ENCODE data around the gene LYRM1. TPM values are rescaled to one million over a fixed set of nuclear protein-coding genes. Genes with fewer than 3 reads are reported as not detected.

The LYRM1 gene
- total RNA-seq, 4 donors from 2014 or later: 40.0 to 201 (median 51.0) TPM

DNA sequence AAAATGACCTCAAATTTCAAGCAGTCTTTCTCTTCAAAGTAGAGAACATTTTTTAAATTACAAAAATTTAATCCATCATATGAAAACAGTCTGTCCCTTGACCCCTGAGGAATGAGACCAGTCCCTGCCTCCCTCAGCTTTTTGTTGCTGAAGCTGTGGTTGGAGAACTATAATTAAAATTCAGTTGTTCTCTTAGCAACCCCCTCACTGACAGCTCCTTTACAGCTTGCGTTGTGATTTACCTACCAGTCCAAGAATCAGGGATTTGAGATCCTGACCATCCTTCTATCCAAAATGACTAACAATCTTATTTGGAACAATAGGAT lies 29.8 kb downstream of the LYRM1 start:
- H3K27ac ChIP-seq: peak overlapping the region; percentile 15 to 78
- no peaks in the 10 kb centered on the region for H3K27me3 ChIP-seq
- no peak overlapping the region for H3K4me3 ChIP-seq
- intact Hi-C loops (cut with DNase I; ENCODE audit: low total_unique reads): no loop called here
- TF ChIP-seq POLR2A (IDR thresholded peaks at IDR 0.05): no peak
- TF ChIP-seq, protein P1, sequence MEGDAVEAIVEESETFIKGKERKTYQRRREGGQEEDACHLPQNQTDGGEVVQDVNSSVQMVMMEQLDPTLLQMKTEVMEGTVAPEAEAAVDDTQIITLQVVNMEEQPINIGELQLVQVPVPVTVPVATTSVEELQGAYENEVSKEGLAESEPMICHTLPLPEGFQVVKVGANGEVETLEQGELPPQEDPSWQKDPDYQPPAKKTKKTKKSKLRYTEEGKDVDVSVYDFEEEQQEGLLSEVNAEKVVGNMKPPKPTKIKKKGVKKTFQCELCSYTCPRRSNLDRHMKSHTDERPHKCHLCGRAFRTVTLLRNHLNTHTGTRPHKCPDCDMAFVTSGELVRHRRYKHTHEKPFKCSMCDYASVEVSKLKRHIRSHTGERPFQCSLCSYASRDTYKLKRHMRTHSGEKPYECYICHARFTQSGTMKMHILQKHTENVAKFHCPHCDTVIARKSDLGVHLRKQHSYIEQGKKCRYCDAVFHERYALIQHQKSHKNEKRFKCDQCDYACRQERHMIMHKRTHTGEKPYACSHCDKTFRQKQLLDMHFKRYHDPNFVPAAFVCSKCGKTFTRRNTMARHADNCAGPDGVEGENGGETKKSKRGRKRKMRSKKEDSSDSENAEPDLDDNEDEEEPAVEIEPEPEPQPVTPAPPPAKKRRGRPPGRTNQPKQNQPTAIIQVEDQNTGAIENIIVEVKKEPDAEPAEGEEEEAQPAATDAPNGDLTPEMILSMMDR (IDR thresholded peaks at IDR 0.05): no peak
- DNase-seq: no peak
- no peaks in the 10 kb centered on the region for H3K9me3 ChIP-seq
- H3K36me3 ChIP-seq: no peaks in the 10 kb centered on the region
- H3K4me1 ChIP-seq: peaks cover 0 to 5% of the 10 kb centered on the region in 2 donors

DNA sequence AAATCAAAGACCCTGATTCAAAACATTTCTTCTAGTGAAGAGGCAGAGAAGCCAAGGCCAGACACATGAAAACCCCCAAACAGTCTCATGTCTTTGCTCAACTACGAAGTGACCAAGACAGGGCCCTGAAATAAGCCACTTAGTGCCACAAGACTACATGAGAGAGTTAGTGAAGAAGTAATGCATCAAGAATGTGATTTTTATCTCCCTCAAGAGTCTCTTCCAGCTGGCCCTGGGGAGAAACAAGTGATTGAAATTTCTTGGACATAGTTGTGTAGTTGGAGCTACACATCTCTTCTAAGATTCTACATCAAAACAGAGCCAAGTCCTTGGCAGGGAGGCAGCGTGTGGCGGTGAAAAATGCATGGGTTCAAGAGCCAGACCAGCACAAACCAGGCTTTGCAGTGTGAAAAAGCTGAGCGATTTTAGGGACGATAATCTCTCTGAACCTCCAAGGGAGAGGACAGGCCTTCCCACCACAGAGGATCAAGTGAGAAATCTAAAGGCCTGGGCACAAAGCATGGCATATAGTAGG lies 30.6 kb downstream of the LYRM1 start:
- Histone ChIP-seq H3K4me1 (peaks cover 0 to 5% of the 10 kb centered on the region in 2 donors), H3K9me3 (no peaks in the 10 kb centered on the region), H3K4me3 (no peak overlapping the region), H3K27ac (peak overlapping the region; percentile 15 to 78), H3K27me3 (no peaks in the 10 kb centered on the region), H3K36me3 (no peaks in the 10 kb centered on the region)
- TF ChIP-seq, protein P1 (IDR thresholded peaks at IDR 0.05): no peak
- TF ChIP-seq POLR2A (IDR thresholded peaks at IDR 0.05): no peak
- intact Hi-C loops (cut with DNase I; ENCODE audit: low total_unique reads): no loop called here
- no peak for DNase-seq

DNA sequence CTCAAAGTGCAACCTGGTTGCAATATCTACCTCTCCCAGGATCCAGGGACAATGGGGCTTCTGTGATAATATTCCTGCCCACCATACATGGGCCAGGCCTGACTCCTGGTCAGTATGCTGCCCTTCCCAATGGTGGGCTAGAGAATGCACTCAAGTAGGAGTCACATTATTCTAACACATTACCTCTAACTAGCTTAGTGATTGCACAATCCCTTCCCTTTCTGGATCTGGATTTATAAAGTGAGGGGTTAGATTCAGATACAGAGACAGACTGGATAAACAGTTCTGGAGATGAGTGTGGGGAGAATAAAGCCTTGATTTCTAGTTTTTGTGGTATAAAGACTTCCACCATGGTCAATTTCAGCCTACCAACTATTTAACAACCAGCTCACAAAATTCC lies 33.0 kb downstream of the LYRM1 start:
- TF ChIP-seq POLR2A (IDR thresholded peaks at IDR 0.05): no peak
- TF ChIP-seq, protein P1 (IDR thresholded peaks at IDR 0.05): no peak
- intact Hi-C loops (cut with DNase I; ENCODE audit: low total_unique reads): no loop called here

DNA sequence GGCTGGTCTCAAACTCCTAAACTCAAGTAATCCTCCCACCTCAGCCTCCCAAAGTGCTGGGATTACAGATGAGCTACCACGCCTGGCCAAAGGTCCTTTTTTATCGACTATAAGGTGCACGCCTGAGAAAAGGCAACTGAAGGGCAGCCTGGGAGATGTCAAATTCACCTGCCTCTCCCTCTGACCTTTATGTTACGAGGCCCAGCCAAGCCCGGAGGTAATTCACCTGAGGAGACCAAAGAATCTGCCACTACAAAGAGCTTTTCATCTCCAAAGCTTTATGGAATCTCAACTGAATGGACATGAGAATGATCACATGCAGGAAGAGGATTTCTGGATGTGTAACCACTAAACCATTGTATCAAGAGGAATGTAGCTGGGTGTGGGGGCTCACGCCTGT lies 37.2 kb downstream of the LYRM1 start:
- TF ChIP-seq POLR2A (IDR thresholded peaks at IDR 0.05): no peak
- TF ChIP-seq, protein P1 (IDR thresholded peaks at IDR 0.05): no peak
- H3K9me3 ChIP-seq: no peaks in the 10 kb centered on the region
- no peak overlapping the region for H3K4me3 ChIP-seq
- H3K27me3 ChIP-seq: no peaks in the 10 kb centered on the region
- H3K36me3 ChIP-seq: no peaks in the 10 kb centered on the region
- H3K4me1 ChIP-seq: no peaks in the 10 kb centered on the region
- H3K27ac ChIP-seq: no peak overlapping the region
- DNase-seq: no peak
- intact Hi-C loops (cut with DNase I; ENCODE audit: low total_unique reads): no loop called here

More for the DNA sequence above, 33.0 kb downstream of the LYRM1 start:
- H3K27me3 ChIP-seq: no peaks in the 10 kb centered on the region
- DNase-seq: no peak
- H3K4me1 ChIP-seq: peaks cover 0 to 5% of the 10 kb centered on the region in 2 donors
- no peaks in the 10 kb centered on the region for H3K36me3 ChIP-seq
- H3K4me3 ChIP-seq: no peak overlapping the region
- no peak overlapping the region for H3K27ac ChIP-seq
- no peaks in the 10 kb centered on the region for H3K9me3 ChIP-seq

DNA sequence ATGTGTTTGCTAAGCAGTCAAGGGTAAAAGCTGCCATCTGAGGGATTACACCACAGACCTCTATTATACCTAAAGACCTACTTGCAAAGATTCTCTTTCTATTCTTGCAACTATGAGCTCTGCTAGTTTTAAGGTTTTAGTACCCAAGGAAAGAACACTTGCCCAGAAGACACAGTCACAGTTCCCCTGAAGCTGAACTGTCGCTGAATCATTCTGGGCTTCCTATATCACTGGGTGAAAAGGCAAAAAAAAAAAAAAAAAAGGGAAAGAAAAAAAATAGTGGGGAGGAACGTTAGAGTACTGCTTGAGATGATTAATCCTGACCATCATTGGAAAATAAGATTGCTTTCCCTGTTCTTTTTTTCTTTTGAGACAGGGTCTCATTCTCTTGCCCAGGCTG lies 37.9 kb downstream of the LYRM1 start:
- no peak for DNase-seq
- no peak for TF ChIP-seq POLR2A (IDR thresholded peaks at IDR 0.05)
- TF ChIP-seq, protein P1 (IDR thresholded peaks at IDR 0.05): no peak
- Histone ChIP-seq H3K4me3 (no peak overlapping the region), H3K27ac (no peak overlapping the region), H3K27me3 (no peaks in the 10 kb centered on the region), H3K36me3 (no peaks in the 10 kb centered on the region), H3K4me1 (no peaks in the 10 kb centered on the region), H3K9me3 (no peaks in the 10 kb centered on the region)
- intact Hi-C loops (cut with DNase I; ENCODE audit: low total_unique reads): no loop called here

Measured in uterus (tissue), 4 donors.